GM12873 (cell line): Measurements from ENCODE around the gene COP1.

Source experiments
- TF ChIP-seq, protein P1 (sequence below): IDR thresholded peaks from 2 replicates; pipeline ENCODE4 v1.5.1; 2012; ENCODE audit warnings: low read depth, mild to moderate bottlenecking, moderate library complexity, low read length, control low read depth; ENCODE audit not compliant: insufficient read depth; ENCODE audit errors: missing control alignments

COP1 gene

DNA sequence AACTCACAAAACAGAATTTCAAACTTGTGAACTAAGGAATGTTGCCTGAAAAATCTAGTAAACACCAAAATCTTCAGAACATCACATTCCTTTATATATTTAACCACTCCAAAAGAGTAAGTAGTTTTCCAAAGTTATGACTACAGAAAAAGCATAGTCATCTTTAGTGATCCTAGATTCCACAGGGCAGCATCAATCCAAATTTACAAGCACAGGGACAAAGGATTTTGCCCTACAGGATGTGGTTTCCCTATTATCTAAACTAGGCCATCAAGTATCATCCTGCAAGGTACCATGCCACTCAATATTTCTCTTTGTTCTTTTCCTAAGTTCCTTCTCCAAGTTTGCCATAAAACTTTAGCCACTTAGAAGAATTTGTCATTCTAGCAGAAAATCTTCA, 33.0 kb downstream of the COP1 start:
- TF ChIP-seq, protein P1, sequence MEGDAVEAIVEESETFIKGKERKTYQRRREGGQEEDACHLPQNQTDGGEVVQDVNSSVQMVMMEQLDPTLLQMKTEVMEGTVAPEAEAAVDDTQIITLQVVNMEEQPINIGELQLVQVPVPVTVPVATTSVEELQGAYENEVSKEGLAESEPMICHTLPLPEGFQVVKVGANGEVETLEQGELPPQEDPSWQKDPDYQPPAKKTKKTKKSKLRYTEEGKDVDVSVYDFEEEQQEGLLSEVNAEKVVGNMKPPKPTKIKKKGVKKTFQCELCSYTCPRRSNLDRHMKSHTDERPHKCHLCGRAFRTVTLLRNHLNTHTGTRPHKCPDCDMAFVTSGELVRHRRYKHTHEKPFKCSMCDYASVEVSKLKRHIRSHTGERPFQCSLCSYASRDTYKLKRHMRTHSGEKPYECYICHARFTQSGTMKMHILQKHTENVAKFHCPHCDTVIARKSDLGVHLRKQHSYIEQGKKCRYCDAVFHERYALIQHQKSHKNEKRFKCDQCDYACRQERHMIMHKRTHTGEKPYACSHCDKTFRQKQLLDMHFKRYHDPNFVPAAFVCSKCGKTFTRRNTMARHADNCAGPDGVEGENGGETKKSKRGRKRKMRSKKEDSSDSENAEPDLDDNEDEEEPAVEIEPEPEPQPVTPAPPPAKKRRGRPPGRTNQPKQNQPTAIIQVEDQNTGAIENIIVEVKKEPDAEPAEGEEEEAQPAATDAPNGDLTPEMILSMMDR: no peak

DNA sequence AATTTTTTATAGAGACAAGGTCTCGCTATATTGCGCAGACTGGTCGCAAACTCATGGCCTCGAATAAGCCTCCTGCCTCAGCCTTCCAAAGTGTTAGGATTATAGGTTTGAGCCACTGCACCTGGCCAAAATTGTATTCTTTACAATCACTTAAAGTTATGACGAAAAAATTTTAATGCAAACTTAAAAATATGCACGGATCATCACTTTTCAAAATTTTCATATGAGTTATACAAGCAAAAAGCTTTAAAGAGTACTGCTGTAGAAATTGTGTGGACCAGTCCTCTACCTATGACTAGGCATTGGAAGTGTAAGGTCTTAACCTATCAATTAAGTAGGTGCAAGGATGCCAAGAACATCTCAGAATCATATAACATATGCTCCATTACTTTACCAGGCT, 34.9 kb downstream of the COP1 start:
- TF ChIP-seq, protein P1: no peak

DNA sequence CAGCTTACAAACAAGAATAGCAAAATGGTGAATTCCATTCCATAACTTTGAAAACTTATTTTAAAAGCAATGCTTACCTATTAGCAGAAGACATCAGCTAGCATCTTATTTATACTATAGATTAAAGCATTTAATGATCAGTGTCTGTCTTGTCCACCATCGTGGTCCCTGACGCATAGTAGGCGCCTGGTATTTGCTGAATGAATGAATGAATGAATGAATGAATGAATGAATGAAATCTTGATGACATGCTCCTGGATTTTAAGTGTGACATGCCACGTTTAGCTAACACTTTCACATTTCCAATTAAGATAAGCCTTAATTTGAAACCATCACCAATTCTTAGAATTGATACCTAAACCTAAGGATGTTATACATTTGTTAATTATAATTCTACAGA, 39.9 kb downstream of the COP1 start:
- TF ChIP-seq, protein P1: no peak

DNA sequence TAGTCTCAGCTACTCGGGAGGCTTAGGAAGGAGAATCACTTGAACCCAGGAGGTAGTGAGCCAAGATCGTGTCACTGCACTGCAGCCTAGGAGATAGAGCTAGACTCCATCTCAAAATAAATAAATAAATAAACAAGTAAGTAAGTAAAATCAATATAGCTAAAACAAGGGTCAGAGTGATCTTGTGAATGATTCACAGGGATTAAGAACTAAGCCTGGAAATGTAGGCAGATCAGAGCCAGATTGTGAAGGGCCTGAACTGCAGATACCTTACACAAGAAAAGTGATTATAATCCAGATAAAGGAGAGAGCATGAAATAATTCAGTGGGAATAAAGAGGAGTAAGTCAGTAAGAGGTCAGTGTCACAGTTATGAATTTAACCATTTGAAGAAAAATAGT, 41.5 kb downstream of the COP1 start:
- TF ChIP-seq, protein P1: no peak

DNA sequence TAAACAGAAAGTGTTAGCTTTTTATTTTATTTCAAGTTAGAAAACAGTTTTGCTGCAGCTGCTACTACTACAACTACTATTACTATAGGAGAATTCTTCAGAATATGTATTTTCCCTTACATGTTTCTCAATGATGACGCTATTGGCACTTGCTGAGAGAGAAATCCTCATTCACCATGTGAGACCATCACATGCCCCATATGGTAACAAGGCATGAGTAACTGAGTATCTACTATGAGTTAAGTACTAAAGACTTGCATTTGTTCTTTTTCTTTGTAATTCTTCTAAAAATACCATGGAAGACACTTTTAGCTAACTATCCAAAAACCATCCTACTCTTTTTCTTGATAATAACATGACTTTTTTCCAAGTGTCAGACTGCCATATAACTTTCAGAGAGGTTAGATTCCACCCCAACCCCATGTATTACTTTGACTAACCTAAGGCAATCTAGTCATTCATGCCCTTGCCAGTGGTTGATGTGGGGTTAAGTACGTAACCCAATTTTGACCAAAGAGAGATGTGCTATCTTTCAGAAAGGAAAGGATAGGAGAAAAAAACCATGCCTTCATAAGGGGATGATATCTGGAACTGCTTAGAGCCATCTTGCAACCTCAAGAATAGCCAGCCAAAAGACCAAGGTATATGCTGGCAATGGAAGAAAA, 42.9 kb downstream of the COP1 start:
- TF ChIP-seq, protein P1: no peak

DNA sequence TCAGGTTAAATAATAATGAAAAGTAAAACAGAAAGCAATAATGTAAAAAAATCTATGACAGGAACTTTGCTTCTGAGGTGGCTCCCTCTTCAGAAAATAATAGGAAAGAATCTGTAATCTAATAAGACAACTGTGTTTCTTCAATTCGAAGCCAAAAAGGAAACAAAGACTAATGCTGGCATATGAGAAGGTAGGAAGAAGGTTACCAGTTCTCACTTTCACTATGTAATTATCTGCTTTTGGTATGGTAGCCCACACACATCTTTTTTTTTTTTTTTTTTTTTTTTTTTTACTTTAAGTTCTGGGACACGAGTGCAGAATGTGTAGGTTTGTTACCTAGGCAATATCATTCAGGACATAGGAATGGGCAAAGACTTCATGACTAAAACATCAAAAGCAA, 47.1 kb downstream of the COP1 start:
- TF ChIP-seq, protein P1: no peak

DNA sequence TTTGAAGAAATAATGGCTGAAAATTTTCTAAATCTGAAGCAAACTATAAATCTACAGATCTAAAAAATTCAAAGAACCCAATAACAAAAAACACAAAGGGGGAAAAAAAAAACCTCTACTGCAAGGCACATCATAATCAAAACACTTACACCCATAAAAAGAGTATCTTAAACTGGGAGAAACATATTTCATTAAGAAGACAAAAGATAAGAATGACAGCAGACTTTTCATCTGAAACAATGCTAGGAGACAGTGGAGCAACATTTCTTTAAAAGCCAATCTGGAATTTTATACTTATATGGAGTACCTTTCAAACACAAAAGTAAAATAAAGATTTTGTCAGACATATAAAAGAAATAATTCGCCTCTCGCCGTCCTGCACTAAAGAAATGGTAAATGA, 49.1 kb downstream of the COP1 start:
- TF ChIP-seq, protein P1: no peak
